GM21717 (cell line): ENCODE measurements around the gene GRID1.

Experiments used
- ATAC-seq: cut with Tn5 transposase; IDR thresholded peaks from one replicate; pipeline ENCODE4 v1.9.1; 2021; ENCODE audit warnings: mild to moderate bottlenecking, moderate library complexity; ENCODE audit not compliant: unreplicated experiment

GRID1 gene

DNA sequence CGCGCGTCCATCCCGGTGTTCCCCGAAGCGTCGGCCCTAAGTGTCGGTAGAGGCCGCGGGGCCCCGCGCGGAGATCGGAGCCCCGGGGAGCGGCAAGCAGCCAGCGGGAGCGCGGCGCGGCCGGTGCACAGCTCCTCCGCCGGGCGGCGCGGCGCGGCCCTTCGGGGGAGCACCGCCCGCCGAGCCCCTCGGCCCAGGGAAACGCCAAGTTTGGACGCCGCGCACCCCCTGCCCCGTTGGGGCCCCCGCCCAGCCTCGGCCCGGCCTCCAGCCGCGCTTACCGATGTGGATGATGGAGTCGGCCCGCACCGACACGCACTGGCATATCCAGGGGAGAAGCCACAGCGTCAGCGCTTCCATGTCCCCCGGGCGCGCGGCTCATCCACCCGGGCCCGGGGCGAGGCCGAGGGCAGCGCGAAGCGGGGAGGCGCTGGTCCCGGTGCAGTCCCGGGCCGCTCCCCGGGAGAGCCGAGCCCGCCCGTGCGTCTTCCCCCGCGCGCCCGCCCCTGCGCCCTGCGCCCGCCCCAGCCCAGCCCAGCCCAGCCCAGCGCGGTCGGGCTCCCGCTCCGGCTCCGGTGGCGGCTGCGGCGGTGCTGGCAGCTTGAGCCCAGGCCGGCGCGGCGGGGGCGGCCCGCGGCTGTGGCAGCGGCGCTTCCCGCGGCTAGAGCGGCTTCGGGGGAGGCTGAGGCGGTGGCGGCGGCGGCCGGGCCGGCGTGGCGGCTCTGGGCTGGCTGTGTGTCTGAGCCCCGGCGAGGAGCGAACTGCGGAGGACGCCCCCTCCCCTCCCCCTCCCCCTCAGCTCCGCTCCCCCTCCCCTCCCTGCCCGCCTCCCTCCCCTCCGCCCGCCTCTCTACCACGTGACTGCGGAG is at the start of gene GRID1:
Gene GRID1, minus strand, starts transcription at position 763 of the 869 bp plus-strand sequence.
- ATAC-seq, result peak; percentile 32

DNA sequence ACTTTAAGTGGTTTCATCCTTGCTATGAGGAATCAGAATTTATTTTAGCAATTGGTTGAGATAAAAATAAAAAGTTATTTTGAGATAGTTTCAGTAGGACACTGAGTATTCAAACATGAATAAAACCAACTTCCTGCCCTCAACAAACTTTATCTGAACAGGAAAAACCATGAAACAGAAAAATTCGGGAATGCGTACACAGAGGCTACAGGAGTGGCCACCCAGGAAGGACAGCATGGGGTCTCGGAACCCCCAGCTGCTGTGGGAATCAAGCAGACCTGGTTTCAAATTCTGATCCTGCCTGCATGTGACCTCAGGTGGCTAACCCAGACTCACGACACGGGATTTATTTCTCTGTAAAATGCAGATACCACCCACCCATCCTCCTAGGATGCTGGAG is 49.0 kb upstream of the GRID1 start:
- ATAC-seq, result no peak

DNA sequence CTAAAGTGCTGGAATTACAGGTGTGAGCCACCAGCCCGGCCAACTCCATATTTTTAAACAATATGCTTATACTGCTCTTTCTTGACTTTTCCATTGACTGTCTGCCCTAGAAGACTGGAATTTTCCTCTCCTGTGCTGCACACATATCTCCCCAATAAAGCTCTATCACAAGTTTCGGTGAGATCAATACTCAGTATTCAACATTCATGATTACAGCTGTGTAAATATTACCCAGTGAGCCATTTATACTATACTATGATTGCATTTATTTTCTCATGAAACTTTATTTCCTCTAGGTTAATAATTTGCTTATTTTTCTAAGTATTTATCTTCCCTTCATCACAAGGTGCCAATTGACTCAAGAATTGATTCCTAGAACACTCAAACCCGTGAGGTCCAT is 48.5 kb upstream of the GRID1 start:
- no peak for ATAC-seq

DNA sequence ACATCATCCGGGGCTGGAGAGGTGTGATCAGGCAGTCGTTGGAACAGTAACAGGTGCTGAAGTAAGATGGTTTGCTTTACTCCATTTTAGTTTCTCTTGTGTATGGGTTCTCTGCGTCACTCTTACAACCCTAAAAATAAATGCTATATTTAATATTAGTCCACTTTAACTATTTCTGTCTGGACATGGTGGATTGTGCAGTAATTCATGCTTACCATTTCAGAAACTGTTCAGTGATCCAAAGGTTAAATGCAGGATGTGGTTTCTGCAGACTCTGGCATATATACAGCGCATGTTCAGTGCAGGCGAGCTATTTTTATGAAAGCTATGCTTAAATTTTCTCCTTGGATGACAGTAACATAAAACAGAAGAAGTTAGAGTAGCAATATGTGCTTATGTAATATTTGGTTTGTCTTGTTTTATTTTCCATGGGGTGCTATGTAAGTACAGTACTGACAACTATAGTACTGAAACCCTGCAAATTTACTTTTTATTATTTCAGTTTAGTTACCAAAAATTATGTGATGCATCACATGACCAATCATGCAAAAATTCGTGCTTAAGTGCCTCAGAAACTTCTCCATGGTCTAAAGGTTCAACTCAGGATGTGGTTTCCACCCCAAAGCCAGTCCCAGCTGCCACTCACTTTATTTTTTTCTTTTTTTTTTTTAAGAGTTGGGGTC is 46.6 kb upstream of the GRID1 start:
- peak; percentile 67 for ATAC-seq

DNA sequence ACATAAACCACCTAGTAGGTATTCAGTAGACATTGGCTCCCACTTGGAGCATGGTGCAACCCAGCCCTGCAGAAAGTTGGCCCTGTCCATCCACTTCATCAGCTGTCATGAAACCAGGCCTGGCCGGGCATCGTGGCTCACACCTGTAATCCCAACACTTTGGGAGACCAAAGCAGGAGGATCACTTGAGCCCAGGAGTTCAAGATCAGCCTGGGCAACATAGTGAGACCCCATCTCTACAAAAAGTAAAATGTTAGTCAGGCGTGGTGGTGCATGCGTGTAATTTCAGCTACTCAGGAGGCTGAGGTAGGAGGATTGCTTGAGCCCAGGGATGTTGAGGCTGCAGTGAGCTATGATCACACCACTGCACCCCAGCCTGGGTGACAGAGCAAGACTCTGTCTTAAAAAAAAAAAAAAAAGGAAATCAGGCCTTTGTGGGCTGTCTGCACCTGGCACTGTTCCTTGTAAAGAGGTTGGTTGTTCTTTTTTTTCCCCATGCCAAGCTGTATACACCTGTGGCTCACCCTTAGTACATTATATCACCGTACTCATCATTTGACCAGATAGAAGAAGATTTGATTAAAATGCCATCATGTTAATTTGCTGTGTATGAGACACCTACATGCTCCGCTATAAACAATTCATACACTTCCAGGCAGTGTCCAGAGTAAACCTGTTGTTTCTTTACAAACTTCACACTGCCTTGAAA is 45.4 kb upstream of the GRID1 start:
- no peak for ATAC-seq

DNA sequence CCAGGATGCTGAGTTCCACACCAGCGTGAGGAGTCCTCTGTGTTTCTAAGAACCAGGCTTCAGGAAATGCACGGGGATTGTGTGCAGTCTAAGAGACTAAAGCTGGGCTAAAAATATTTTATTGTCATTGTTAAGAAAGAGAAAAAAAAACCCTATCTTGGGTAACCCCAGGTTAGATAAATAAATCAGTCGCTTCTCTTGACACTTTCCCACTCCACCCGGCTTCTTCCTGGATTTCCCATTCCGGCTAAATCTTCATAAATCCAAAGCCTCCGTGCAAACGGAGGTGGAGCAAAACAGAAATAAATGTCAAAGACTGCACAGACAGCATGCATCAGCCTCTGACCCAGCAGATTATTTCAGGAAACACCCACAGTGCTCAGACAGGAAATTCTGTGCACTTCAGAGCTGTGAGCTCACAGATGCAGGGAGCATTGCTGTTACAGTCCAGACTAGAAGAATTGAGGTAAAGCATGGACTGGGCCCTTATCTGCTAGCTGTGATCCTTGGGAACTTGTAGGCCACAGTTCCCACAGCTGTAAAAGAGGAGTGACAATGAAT is 44.8 kb upstream of the GRID1 start:
- peak; percentile 63 for ATAC-seq

DNA sequence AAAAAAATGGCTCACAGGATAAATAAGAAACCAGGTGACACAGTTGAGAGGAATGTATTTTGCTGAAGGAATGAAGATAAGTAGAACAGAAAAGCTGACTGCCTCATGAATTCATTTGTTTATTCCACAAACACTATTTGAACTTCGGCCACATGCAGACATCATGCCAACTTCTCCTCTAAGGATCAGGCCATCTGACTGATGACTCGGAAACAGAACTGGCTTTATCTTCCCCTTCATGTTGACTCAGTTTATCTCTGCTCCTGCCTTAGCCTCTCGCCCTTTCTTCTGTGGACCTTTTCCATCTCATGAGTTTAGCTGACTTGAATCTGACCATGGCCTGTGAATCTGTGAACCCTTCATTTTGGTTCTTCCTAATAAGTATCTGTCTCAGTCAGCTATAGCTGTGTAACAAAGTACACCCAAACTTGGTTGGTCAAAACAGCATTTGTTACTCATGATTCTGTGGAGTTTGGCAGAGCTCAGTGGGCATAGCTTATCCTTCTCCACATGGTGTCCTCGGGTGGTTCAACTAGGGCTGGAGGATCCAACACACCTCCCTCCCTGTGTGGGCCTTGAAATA is 44.0 kb upstream of the GRID1 start:
- no peak for ATAC-seq

DNA sequence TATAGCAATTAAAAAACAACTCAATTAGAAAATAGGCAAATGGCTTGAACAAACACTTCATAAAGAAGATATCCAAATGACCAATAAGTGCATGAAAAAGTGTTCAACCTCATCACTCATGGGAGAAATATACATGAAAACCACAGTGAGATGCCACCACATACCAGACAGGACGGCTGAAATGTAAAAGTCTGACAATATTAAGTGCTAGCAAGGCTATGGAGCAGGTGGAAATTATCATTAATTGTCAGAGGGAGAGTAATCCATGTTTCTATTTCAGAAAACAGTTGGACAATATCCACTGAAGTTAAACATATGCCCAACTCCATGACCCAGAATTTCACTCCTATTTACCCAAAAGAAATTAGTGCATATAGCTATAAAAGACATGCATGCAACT is 42.6 kb upstream of the GRID1 start:
- no peak for ATAC-seq

DNA sequence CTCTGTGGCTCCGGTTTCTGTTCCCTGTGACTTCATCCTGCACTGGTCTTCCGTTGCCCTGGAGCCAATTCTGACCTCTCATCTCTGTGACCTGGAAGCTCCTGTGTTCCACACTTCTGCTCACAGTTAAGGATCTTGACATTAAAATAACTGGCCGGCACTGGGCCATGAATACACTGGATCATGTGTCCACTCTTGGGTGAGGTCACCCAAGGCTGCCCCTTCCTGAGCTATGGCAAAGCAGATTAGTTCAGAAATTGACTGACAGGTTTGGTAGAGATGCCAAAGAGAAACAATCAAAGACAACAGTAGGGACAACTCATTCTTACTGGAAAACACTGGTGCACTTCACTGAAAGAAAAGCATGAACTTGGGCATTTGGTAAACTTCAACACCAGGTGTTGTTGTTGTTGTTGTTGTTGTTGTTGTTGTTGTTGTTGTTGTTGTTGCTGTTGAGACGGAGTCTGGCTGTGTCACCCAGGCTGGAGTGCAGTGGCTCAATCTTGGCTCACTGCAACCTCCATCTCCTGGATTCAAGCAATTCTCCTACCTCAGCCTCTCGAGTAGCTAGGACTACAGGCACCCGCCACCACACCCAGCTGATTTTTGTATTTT is 36.7 kb upstream of the GRID1 start:
- no peak for ATAC-seq

DNA sequence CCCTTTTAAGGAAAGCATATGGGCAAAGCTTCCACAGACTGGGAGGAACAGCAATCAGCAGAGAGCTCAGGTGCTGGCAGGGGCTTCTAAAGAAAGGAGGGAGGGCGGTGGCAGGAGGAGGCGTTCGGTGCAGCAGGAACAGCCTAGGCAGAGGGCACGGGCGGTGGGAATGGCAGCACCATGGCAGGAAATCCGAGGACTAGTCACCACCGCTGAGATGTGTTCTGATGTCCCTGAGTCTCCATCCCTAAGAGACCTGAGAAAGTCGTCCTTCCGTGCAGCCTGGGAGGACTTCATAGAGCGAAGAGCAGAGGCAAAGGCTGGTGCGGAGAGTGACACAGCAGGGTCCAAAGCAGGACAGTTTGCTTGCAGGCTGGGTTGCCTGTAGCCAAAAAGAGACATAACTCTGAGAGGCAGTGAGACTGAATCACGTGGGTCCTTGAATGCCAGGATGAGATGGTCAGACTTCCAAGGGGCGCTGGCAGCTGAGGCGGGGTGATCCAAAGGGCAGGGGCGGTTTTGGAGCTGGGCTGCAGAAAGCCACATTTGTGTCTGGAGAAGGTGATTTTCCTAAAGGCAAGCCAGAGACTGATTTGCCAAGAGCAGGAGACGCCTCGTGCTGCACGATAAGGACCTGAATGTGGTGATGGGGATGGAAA is 35.8 kb upstream of the GRID1 start:
- no peak for ATAC-seq

DNA sequence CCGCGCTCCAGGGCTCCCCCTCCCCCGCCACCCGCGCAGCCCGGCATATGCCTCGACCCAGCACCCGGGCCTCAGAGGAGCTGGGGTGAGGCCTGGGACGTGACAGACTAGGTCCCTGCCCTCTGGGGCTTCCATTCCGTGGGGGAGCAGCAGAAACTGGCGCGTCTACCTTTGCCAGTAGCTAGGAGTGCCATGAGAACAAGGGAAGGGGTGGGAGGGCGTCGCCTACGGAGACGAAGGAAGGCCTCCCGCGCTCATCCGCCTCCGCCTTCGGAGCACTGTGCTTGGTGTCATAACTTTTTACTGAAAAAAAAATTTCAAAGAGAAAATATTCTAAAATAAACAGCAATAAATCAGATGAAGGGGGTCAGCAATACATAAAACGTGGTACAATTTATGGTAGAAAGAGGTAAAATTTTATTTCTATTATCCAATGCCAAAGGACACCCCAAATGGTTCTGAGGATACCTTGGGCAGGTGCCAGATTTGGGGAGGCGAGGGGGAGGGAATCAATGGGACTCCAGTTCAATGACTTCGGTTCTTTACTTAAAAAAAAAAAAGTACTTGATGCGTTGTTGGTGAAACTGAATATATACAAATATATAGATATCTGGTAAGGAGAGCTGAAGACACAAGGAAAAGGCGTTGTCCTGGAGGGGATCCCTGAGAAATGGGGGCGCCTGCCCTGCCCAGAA is 35.1 kb upstream of the GRID1 start:
- no peak for ATAC-seq

DNA sequence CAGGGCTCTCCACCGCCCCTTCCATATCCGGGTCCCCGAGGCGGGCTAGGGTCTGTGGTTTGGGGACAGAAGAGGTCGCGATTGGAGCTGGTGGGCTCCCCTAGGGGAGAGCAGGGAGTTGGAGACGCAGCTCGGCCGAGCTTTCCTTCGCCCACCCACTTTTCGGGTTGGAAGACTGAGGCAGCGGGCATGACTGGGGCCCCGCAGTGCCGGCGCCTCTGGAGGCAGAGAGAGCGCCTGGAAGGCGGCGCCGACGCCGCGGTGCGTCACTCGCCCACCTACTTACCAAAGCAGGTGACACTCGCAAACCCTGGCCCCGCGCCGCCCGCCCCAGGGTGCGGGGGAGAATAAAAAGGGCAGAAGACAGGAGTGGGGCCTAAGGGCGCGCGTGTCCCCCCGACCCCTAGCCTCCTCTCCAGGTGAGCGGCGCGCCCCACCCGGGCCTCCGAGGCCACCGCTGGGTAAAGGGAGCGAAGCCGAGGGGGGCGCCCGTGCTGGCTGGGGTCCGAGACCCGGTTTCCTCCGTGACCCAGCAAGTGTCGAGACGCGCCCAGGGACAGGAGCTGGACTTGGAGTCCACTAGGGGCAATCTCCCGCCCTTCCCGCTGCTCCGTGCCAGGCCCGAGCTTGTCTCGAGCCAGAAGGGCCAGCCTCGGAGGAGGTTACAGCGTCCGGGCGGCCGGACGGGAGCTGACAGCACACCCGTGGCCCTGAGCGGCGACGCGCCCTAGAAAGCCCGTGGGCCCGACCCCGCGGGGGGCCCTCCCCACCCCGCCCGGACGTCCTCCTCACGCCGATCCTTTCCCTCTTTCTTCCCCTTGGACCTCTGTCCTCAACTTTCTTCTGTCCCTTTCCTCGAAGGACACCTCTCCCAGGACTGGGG is 34.4 kb upstream of the GRID1 start:
- peak; percentile 46 for ATAC-seq

DNA sequence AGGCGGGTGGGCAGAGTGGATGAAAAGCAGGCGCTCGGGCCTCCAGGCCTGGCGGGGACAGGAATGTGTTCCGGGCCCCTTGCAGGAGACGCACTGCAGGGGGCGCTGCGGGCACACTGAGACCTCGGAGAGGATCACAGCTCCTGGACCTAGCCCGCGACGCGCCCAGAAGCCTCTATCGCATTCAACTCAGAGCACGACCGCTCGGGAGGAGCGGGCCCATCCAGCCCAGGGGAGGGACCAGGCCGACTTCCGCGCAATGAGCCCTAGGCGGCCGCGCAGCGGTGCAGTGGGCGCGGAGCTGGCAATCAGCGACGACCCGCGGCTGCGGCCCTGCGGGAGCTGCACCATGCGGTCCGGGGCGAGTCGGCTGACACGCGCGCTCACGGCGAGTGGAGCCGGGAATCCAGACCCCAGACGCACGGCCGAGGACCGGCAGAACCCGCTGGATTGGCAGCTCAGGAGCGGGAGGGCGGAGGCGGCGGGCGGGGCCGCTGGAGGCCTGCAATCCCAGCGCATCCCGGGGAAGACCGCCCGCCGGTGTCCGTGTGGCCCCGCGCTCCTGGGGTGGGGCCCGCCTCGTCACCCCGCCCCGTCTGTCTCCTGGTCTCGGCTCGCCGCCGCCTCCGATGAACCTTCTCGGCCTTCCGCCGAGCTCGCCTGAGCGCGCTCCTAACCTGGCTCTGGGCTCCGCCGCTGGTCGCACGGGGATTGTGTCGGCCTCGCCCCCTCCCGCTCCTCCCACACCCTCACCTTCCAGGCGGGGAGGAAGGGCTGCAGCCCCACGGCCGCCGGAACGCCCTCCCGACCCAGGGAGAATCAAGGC is 33.5 kb upstream of the GRID1 start:
- ATAC-seq, result peak; percentile 84

DNA sequence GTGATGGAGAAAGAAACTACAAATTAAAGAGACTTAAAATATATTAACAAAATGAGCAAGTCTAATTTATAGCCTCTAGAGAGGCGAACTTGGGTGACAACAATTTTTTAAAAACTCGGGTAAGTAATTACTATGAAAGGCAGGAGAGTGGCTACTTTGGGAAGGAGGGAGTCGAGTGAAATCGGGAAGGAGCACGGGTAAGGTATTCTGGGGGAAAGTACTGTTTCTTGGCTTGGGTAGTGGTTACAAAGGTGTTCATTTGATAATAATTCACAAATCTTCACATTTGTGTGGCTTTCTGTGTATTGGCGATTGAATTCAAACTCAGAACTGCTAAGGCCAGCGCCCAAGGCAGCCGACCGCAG is 32.9 kb upstream of the GRID1 start:
- ATAC-seq, result no peak

DNA sequence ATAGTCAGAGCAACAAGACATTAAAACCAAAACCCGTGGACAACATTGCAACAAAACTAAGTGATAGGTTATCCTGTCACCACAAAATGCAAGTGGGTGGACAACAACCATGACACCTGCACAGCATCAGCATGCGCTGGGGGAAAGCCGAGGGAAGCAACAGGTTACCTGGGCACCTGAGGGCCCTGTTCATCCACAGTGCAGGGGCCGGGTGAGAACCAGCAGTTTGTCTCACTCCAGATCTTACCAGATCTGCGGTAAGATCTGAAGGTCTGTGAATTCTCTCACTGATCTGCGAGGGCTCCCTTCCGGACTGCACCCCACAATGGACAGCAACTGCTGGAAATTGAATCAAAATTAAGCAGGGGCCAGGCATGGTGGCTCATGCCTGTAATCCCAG is 30.5 kb upstream of the GRID1 start:
- ATAC-seq, result no peak

DNA sequence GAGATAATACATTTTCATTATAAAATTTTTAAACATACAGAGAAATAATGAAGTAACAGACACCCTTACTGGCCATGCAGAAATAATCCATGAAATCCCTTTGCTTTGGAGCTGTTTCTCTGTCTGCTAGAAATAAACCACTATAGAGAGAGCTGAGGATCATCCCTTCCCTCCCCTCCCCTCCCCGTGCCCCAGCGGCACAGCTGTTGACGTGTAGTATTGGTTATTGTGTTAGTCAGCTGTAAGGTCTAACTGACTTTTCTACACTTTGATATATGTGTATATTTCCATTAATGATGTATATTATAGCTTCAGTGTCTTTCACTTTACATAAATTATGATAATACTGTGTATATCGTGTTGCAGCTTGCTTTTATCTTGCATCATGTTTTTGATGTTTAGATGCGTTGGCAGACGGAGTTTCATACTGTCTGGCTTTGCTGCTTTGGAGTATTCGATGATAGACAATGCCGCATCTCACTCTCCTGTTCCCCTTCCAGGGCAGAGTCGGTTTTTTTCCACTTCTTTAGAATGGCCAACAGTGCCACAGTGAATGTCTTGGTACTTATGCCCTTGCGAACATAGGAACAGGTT is 27.4 kb upstream of the GRID1 start:
- no peak for ATAC-seq

DNA sequence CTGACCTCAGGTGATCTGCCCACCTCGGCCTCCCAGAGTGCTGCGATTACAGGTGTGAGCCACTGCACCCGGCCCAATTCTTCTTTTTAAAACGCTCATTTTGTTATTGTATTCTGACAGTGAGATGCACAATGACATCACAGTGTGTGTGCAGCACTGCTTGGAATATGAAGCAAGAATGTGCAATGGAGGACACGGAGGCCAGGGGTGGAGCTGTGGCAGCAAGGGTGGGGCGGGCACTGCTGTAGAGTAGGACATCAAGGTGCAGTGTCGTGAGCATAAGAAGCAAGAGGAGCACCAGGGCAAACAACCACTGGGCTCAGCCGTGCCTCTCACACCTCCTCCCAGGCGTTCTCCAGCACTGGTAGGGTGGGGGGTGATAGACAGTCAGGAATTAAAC is 26.8 kb upstream of the GRID1 start:
- ATAC-seq, result no peak
